Measurements from ENCODE around the gene TBC1D32.
"Not testable (repeated sequence)": the region's sequence is repeated elsewhere in the genome, so short reads cannot be mapped to it uniquely, and the experiment has no call there.

The TBC1D32 gene

GRCh38 chr6:121335087-121336008 is 1.1 kb upstream of the TBC1D32 start:
- no peak for DNase-seq (ENCODE audit: low read depth)
- H3K4me3 ChIP-seq (ENCODE audit: low read depth, low read length), result peak overlapping the region; percentile 68

DNA sequence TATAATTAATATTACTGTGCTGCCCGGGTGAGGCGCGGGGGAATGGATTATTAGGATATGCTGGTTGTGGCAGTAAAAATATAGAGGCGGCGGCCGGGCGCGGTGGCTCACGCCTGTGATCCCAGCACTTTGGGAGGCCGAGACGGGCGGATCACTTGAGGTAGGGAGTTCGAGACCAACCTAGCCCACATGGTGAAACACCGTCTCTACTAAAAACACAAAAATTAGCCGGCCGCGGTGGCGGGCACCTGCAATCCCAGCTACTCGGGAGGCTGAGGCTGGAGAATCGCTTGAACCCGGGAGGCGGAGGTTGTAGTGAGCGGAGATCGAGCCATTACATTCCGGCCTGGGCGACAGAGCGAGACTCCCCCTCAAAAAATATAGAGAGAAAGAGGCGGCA is 586 bp downstream of the TBC1D32 start:
- H3K4me3 ChIP-seq (ENCODE audit: low read depth, low read length), result peak overlapping the region; percentile 68
- DNase-seq (ENCODE audit: low read depth), result not testable (repeated sequence)

- H3K4me3 ChIP-seq (ENCODE audit: low read depth, low read length), result no peak overlapping the region
- no peak for DNase-seq (ENCODE audit: low read depth)
Measured at GRCh38 chr6:121333196-121333595, 1.1 kb downstream of the TBC1D32 start.

GRCh38 chr6:121330516-121330915 is 3.8 kb downstream of the TBC1D32 start:
- no peak for DNase-seq (ENCODE audit: low read depth)
- H3K4me3 ChIP-seq (ENCODE audit: low read depth, low read length), result no peak overlapping the region

DNA sequence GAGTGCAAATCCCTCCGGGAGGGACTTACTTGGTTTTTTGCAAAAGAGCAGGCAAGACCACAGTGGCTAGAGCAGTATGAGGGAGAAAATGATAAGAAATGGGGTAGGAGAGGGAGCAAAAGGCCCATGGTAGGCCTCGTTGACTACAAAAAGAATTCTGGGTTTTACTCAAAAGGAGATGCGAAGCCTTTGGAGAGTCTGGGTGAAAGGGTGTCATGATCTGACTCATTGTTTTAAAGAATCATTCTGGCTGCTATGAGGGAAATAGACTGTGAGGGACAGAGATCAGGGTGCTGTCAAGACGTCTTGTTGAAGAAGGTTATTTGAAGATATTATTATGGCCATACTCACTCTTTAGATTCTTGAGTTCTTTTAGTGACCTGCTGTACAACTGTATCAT is 13.0 kb downstream of the TBC1D32 start:
- H3K4me3 ChIP-seq (ENCODE audit: low read depth, low read length), result no peak overlapping the region
- DNase-seq (ENCODE audit: low read depth), result no peak

DNA sequence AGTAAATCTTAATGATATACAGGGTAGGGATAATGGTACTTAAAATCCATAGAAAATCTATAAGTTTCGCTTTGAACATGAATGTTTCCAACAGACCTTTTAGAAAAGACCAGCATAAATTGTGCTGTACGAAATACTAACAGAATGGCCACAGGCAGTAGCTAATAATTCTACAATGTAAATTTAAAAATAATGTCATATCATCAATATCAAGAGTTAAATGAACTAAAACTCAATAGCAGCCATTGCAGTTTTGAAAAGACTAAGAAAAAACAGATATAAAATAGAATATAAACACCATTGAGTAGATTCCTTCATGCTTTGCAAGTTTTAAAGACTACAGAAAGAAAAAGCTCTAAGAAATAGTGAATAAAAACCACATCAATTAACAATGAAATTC is 14.7 kb downstream of the TBC1D32 start:
- DNase-seq (ENCODE audit: low read depth), result no peak
- H3K4me3 ChIP-seq (ENCODE audit: low read depth, low read length), result no peak overlapping the region

DNA sequence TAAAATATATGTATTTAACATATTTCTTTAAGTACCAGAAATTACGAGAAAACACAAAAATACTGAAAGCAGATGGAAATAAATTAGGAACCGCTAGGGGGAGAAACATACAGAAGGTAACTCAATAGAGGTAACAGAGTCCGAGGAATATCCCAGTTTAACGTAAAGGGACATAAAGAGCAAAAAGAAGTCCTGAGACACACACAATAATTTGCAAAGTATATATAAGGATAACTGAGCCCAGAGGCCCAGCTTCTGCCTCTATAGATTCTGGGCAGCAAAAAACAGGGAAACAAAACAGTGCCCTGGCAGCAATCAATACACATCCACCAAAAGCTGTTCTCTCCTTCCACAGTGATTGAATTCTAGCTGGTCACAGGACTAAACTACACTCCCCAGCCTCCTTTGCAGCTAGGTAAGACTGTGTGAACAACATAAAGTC is 15.1 kb downstream of the TBC1D32 start:
- no peak overlapping the region for H3K4me3 ChIP-seq (ENCODE audit: low read depth, low read length)
- DNase-seq (ENCODE audit: low read depth), result no peak

GRCh38 chr6:121314381-121315112 is 19.7 kb downstream of the TBC1D32 start:
- DNase-seq (ENCODE audit: low read depth), result no peak
- H3K4me3 ChIP-seq (ENCODE audit: low read depth, low read length), result no peak overlapping the region

- not testable (repeated sequence) for DNase-seq (ENCODE audit: low read depth); H3K4me3 ChIP-seq (ENCODE audit: low read depth, low read length)
Measured at GRCh38 chr6:121311814-121312213, 22.5 kb downstream of the TBC1D32 start.

DNA sequence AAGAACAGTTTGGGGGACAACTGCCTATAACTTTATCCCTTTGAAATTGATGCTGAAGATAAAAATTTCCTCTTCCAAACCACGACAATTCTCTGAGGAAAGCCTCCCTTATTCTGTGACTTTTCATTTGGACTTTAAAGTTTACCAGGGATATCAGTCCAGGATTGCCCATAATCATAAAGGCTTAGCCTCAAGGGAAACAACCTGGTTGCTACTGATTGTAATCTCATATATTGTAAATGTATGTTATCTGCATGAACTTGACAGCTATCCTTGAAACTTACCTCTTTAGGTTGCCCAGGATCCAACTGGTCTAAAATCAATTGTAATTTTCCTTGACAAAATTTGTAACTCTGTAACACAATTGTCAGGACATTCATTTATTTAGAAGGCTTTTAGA is 23.8 kb downstream of the TBC1D32 start:
- no peak for DNase-seq (ENCODE audit: low read depth)
- H3K4me3 ChIP-seq (ENCODE audit: low read depth, low read length), result no peak overlapping the region

DNA sequence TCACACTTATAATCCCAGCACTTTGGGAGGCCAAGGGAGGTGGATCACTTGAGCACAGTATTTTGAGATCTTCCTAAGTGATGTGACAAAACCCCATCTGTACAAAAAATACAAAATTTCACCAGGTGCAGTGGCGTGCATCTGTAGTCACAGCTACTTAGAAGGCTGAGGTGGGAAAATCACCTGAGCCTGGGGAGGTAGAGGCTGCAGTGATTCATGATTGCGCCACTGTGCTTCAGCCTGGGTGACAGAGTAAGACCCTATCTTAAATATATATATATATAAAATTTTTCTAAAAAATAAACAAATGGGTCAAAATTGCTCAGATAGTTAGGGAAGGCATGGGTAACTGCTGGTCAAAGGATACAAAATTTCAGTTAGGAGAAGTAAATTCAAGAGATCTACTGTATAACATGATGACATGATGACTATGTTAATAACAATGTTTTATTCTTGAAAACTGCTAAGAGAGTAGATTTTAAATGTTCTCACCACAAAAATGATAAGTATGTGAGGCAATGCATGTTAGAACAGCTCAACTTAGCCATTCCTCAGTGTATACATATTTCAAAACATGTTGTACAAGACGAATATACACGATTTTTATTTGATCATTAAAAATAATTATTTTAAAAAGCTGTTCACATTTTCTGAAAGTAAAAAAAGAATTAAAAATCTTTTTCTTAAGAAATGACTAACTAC is 24.4 kb downstream of the TBC1D32 start:
- H3K4me3 ChIP-seq (ENCODE audit: low read depth, low read length), result no peak overlapping the region
- no peak for DNase-seq (ENCODE audit: low read depth)

GRCh38 chr6:121305957-121306607 is 28.2 kb downstream of the TBC1D32 start:
- no peak for DNase-seq (ENCODE audit: low read depth)
- H3K4me3 ChIP-seq (ENCODE audit: low read depth, low read length), result no peak overlapping the region

- no peak overlapping the region for H3K4me3 ChIP-seq (ENCODE audit: low read depth, low read length)
Measured at GRCh38 chr6:121302882-121303281, 31.4 kb downstream of the TBC1D32 start.

DNA sequence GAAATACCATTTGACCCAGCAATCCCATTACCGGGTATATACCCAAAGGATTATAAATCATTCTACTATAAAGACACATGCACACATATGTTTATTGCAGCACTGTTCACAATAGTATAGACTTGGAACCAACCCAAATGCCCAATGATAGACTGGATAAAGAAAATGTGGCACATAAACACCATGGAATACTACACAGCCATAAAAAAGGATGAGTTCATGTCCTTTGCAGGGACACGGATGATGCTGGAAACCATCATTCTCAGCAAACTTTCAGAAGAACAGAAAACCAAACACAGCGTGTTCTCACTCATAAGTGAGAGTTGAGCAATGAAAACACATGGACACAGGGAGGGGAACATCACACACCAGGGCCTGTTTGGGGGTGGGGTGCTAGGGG is 33.1 kb downstream of the TBC1D32 start:
- not testable (repeated sequence) for DNase-seq (ENCODE audit: low read depth); H3K4me3 ChIP-seq (ENCODE audit: low read depth, low read length)

More at GRCh38 chr6:121302882-121303281, 31.4 kb downstream of the TBC1D32 start:
- no peak for DNase-seq (ENCODE audit: low read depth)

GRCh38 chr6:121297694-121298093 is 36.6 kb downstream of the TBC1D32 start:
- no peak overlapping the region for H3K4me3 ChIP-seq (ENCODE audit: low read depth, low read length)
- DNase-seq (ENCODE audit: low read depth), result no peak

DNA sequence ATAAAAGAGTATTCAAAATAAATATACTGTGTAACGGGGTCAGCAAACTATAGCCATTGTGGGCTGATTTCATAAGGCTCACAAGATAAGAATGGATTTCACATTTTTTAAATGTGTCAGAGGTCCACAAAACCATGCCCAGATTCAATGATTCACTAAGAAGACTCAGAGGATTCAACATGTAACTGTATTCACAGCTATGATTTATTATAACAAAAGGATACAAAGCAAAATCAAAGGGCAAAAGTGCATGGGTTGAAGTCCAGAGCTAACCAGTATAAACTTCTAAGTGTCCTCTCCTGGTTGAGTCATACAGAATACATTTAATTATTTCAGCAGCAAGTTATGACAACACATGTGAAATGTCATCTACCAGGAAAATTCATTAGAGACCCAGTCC is 49.2 kb downstream of the TBC1D32 start:
- peak; percentile 41 for DNase-seq (ENCODE audit: low read depth)
- H3K4me3 ChIP-seq (ENCODE audit: low read depth, low read length), result no peak overlapping the region

DNA sequence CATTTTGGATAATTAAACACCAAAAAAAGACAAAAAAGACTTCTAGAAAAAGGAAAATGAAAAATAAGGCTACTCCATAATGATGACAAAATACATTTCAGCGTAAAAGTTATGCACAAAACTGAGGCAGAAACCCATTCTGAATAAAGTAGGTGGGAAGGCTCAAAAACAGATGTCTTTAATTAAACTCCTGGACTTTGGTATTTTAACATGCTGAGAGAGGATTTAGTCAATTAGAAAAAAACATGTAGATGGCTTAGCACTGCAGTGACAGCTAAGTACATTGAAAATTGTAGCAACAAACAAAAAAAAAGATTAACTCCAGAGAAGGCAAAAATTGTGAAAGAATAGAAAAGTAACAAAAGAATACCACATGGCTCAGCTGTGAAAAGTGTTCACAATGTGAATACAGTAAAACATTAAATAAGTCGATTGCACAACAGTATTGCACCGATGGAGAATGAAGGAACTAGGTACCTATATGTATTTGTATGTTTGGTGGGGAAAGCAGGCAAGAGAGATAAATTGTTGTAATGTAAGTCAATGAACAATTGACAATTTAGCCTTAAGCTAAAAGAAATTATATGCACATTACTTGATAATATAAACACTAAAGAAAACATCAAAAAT is 59.5 kb downstream of the TBC1D32 start:
- DNase-seq (ENCODE audit: low read depth), result no peak
- H3K4me3 ChIP-seq (ENCODE audit: low read depth, low read length), result no peak overlapping the region

- DNase-seq (ENCODE audit: low read depth), result no peak
- no peak overlapping the region for H3K4me3 ChIP-seq (ENCODE audit: low read depth, low read length)
Measured at GRCh38 chr6:121263742-121264141, 70.5 kb downstream of the TBC1D32 start.

DNA sequence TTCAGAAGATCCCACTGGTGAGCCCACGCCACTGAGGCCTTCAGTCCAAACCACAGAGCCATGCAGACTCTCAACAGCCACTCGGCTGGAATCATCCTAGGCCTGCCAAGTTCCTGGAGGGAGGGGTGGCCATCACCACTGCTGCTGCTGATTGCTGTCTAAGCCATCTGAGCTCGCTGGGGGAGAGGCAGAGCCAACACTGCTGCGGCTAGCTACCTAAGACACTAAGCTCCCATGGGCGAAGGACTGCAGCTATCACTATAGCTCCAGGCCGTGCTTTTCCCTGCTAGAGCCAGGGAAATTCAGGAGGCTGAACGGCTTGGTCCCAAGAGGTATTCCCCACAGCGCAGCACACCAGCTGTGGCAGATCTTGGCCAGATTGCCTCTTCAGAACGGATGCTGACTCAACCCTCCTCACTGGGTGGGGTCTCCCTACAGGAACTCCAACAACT is 73.6 kb downstream of the TBC1D32 start:
- H3K4me3 ChIP-seq (ENCODE audit: low read depth, low read length), result no peak overlapping the region
- DNase-seq (ENCODE audit: low read depth), result peak; percentile 77

All from skeletal muscle cell (primary cell).